ENCODE results near the gene NTM. TPM values are rescaled to one million over a fixed set of nuclear protein-coding genes. Genes with fewer than 3 reads are reported as not detected.

Gene NTM
- total RNA-seq, 1 donor from 2014 or later: 0.51 TPM

DNA sequence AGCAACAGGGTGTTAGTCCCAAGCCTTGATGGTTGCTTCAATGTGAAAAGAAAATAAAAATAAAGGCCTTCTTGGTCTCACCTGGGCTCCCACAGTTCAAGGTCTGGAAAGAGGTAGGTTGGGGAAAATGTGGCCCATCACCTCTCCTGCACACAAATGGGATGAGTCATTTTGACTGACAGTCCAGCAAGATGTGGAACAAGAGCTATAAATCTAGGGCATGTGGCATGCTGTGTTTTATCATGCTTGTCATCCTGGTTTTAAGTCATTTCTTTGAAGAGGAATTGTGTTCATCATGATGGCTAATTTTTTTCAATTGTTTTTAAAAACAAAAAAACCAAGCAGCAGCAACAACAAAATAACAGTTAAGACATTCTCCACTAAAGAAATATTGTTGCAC, 503.7 kb downstream of the NTM start:
- DNase-seq: no peak

DNA sequence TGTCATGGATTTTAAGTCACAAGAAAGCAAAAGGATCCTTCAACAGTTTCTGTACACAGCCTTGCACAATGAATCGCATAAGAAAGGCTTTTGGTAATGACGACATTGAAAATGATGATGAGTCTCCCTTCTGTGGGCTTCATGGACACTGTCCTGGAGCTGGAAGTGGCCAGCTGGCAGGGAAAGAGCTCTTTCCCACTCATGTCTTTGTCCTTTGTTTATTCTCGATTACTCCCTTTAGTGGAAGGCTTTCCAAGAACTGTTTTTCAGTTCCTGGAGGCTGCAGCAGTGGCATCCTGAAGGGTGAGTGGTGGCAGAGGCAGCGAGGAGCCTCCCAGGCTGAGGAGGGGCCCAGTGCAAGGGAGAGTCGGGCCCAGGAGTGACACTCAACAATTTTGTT, 505.2 kb downstream of the NTM start:
- DNase-seq: no peak

DNA sequence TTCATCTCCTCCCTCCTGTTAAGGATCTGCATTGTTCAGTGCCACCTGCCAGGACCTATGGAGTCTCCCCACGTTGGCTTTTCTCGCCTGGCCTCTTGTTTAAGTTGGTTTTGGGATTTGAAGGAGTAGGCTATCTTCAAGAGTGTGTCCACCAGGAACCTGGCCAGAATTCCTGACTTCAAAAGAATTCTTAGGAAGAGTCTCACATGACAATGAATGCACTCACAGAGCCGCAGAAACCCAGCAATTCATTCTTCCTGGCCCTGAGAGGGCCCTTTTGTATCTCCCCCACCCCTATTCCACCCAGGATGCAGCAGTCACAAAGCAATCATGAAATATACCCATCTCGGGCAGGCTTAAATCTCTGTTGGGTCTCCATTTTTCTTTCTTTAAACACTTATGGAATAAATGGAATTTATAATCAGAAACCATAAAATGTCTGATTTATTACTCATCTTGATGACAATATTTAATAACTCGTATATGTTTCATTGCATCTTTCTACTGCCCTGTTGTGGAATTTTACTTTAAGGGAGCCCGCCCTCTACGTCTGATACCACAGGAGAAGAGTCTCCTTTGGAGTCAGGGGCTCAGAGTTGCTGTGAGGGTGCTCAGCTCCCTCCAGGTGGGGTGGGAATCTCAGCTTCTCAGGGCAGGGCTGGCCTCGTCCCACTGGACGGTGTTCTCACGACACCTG, 507.0 kb downstream of the NTM start:
- DNase-seq: no peak

DNA sequence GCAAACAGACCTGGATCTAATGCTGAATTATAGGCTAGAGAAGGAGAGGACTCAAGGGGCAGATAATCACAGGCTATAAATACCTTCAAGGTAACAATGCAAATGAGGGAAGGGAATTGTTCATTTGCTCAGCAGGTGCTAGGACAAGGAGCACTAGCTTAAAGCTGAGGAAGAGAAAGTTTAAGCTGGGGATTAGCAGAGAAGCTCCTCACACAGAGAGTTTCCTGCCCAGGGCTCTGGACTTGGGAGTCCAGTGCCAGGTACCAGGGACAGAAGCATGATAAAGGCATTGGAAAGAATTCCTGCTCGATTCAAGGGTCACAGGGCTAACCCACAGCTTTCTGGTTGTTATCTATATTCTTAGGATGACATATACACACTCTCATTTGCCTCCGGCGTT, 509.9 kb downstream of the NTM start:
- DNase-seq: no peak

DNA sequence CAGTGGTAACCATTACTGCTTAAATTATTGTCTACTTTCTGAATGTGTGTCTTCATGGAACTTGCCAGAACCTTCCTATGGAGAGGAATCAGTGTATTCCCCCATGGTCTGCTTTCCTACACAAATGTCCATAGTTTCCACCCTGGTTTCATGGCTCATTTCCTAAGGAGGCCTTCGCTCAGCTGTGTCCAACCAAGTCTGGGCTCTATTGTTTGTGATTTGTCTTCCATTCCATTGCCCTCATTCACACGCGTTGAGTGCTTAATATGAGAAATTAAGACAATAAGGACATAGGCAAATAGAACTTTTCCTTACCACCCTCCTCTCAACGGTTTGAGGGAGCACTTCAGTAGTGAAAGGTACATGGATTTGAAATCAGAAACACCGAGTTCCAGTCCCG, 510.6 kb downstream of the NTM start:
- no peak for DNase-seq

- DNase-seq: no peak
Measured at GRCh38 chr11:131883332-131883731, 512.9 kb downstream of the NTM start.

DNA sequence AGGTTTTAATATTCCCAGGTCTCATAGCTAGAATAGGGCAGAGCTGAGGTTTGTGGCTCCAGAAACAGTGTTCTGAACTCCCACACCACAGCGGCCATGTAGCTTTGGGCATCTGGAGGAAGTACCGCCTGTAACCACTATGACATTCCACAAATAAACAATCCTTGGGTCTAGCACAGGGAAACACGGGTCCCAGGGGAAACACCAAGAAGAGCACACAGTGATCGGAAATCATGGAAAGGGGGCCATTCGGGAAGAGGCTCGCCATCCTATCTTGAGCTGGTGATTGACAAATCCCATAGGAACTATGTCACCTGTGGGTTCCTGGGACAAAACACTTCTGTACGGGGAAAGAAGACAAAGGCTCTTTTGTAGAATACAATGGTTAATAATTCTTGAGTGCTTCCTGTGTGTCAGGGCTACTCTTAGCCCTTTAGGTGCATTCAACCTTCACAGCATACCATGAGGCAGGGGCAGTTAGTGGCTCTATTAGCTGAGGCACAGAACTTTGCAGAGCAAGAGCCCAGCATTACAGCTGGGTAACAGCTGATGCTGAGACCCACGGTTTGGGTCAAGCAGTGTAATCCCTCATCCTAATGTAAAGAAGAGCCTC, 514.2 kb downstream of the NTM start:
- DNase-seq: no peak

- no peak for DNase-seq
Measured at GRCh38 chr11:131885431-131885830, 515.0 kb downstream of the NTM start.

DNA sequence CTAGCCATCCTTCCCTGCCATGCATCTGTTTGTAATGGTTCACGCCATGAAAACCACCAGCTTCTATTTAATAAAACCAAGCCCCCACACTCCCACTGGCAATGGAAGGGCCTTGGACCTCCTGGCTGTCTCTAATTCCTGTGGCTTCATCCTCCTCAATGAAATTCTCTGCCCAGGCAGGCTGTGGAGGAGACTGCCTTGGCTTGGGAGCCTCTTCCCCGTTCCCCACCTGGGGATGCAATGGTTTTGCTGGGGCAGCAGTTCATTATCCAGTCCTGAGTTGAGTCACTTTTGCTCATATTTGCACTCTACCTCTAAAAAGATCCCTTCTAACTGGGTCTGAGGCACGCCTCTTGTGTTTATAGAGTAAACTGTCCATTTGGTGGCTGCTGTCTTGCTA, 515.8 kb downstream of the NTM start:
- DNase-seq: no peak

DNA sequence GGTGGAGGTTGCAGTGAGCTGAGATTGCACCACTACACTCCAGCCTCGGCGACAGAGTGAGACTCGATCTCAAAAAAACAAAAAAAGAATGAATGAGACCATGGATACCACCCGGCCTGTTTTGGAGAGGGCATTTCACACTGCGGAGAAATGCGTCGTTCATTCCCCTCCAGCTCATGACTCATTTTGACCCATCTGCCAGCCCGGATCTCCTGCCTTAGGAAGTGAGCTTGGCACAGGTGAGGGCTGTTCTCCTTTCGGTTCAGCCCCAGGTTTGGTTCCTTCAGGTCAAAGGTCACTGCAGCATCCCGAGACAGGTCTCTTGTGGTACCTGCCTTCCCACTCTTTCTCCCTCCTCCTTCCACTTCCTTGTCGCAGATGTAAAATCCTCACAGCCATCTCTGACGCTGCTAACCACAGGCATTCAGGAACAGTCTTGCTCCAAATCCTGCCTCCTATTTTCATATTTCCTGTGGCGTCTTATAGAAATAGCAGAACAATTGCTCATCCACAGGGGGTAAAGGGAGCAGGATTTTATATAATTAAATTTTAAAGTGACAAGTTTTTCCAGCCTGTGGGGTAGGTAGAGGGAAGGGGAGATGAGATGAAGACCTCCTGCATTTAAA, 517.9 kb downstream of the NTM start:
- peak; percentile 52 for DNase-seq

GRCh38 chr11:131889146-131889577, 518.7 kb downstream of the NTM start:
- no peak for DNase-seq

- DNase-seq: no peak
Measured at GRCh38 chr11:131889760-131890581, 519.6 kb downstream of the NTM start.

DNA sequence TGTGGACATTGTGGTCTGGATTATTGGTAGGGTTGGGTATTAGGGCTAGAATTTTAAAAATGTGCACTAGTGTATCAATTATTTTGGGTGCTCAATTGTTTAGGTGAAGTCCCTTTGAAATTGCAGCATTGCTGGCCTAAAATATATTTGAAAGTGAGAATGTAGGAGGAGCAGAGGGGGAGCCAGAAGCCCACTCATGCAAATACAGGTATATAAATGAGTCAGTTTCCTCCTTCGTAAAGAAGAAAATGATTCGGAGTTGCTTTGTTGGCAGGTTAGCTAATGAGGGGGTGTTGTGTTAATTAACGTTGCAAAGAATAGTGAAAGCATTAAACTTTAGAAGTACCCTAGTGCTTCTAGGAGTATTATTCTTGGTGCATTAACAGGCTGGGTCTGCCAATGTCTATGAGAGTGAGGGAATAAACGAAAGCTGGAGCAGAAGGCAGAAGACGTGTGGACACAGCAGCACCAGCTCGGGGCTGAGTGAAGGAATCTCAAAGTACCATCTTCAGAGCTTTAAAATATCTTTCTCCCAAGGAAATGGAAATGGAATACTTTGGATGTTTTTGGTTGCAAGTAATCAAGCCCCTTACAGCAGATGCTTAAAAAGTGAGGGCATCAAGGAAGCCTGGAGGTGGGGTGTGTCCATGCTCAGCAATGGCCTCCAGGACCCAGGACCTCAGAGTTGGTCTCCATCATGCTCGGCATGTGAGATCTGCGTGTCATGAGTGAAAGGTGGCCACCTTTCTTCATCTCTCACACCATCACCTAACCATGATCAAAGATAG, 522.9 kb downstream of the NTM start:
- DNase-seq: no peak

DNA sequence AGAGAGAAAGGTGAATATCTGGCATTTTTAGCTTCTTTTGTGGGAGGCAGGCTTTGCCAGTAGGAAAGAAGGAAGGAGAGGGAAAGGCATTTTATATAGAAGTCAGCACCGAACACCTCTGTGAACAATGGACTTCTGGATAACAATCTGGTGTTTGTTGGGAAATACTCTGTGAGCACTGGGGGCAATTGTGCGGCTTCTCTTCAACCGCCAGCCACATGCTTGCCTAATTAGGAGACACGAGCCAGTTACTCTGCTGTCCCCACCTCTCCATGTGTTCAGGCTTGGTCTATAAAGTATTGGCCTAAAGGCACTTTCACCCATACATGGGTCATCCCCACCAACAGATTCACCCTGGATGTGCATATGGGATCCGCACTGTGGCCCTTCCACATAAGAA, 523.6 kb downstream of the NTM start:
- no peak for DNase-seq

DNA sequence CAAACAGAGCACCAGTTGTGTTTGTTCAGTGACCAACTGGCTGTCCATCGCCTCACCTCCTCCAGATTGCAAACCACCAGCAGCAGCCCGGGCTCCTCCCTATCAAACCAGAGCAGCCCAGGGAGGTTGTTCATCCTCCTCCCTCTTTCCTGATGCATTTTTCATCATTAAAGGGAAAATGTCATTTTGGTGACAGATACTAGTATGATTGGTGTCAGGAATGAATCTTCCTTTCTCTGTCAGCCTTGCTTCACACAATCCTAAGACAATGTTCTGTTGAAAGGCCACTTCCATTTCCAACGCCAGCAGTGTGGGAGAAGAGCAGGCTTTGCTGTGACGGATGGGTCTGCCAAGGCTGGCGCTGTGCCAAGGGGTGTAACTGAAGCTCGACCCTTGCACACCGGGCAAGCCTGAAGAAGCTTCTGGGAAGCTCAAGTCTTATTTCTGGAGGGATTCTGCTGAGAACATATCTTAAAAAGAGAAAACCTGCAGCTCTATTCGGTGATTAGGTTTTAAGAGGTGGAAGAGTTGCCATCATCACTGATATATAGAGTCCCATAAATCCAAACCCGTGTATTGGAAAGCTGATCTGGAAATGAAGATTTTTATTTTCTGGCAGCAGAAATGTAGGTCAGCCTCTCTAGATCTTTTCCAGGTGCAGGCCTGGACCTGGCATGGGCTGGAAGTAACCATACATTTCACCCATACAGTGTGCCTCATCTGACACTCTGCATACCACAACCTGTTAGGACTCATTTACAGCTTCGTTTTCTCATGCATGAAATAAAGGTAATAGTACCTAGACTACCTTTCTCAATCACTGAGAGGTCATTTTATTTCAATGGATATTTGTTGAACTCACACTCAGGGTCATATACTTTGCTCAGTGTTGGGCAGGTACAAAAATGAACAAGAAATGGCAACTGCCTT, 524.5 kb downstream of the NTM start:
- DNase-seq: no peak

GRCh38 chr11:131895865-131896264, 525.5 kb downstream of the NTM start:
- DNase-seq: no peak

- DNase-seq: no peak
Measured at GRCh38 chr11:131896978-131897615, 526.7 kb downstream of the NTM start.

- DNase-seq: no peak
Measured at GRCh38 chr11:131897956-131898355, 527.5 kb downstream of the NTM start.

DNA sequence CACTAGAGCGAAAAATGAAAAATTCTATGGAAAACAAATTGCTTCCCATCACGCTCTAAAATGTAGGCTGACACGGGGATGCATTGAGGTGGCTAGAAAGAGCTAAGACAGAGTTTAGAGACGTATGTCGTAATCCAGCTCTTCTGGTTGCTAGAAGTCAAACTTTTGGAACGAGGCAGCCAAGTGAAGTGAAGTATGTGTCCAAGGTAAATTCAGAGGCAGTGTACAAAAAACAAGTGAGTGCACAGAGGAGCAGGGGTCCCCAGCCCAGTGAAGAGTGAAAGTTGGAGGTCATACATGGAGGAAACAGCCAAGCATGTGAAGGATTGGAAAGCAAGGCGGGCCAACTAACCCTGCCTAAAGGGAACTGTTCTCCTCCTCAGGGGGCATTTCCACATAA, 528.5 kb downstream of the NTM start:
- DNase-seq: no peak

- no peak for DNase-seq
Measured at GRCh38 chr11:131899950-131900580, 529.6 kb downstream of the NTM start.

All from dermis blood vessel endothelial cell (primary cell).